ACC112 (cell line): Measurements from ENCODE around the gene TSPAN32.

ENCODE experiments used
- H2AFZ ChIP-seq: fragments of 200-600 bp; sonication (generic); one replicate; pipeline ENCODE4 v1.6.0; 2017; ENCODE audit warnings: antibody characterized with exemption, low read length; ENCODE audit not compliant: unreplicated experiment
- H3K27ac ChIP-seq: fragments of 200-600 bp; sonication (generic); 2 replicates; pipeline ENCODE4 v1.5.1; 2014; ENCODE audit warnings: low read depth, mild to moderate bottlenecking, antibody characterized with exemption, low read length, moderate library complexity
- H3K27me3 ChIP-seq: fragments of 200-600 bp; sonication (generic); 2 replicates; pipeline ENCODE4 v1.6.1; 2014; ENCODE audit warnings: mild to moderate bottlenecking, antibody characterized with exemption, low read length, moderate library complexity, mixed read lengths; ENCODE audit not compliant: insufficient read depth
- H3K36me3 ChIP-seq: fragments of 200-600 bp; sonication (generic); 2 replicates; pipeline ENCODE4 v1.6.1; 2016; ENCODE audit warnings: mild to moderate bottlenecking, antibody characterized with exemption, low read length, moderate library complexity, mixed read lengths; ENCODE audit not compliant: insufficient read depth
- H3K4me1 ChIP-seq: fragments of 200-600 bp; sonication (generic); one replicate; pipeline ENCODE4 v1.6.1; 2016; ENCODE audit warnings: low read length, mixed read lengths; ENCODE audit not compliant: insufficient read depth, unreplicated experiment, control insufficient read depth
- H3K4me3 ChIP-seq: fragments of 200-600 bp; sonication (generic); 2 replicates; pipeline ENCODE4 v1.5.1; 2014; ENCODE audit warnings: mild to moderate bottlenecking, low read depth, low read length
- H3K79me2 ChIP-seq: fragments of 200-600 bp; sonication (generic); one replicate; pipeline ENCODE4 v1.6.0; 2016; ENCODE audit warnings: low read length; ENCODE audit not compliant: control insufficient read depth, unreplicated experiment, insufficient read depth

The TSPAN32 gene

DNA sequence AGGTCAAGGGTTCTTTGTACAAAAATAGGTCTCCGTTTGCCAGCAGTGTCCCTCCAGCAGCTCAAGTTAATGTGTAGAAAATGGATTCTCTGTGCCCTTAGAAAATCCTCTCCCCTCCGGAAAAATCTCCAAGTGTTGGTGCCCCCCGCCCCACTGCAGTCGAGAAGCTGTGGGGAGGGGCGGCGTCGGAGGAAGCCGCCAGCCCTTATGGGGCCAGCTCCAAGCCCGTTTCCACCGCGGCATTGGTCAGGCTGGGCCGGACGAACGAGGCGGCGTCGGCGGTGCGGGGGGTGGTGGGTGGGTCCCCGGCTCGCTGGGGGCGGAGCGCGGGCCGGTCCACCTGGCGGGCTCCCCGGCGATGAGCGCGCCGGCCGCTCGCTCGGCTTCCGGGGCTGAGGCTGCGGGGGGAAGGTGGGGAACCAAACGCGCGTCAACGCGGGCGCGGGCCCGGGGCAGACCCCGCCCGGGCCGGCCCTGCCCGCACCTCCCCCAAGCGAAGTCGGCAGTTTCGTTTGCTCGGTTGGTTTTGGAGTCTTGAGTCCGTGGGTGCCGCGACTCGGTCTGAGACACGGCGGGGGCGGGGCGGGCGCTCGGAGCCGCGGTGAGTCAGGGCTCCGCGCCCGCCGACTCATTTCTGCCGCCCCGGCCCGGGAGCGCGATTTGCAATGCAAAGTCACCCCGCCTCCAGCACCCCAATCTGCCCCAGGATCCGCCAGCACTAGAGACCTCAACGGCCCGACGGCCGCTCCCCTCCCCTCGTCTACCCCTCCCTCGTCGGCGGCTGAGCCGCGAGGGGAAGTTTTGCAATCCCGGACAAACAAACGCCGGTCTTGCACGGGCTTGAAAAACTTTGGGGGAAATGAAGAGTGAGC is 32.8 kb upstream of the TSPAN32 start:
- Histone ChIP-seq H3K79me2 (no peaks in the 10 kb centered on the region), H2AFZ (peak overlapping the region; percentile 50), H3K27ac (no peak overlapping the region), H3K27me3 (peaks cover 73% of the 10 kb centered on the region), H3K4me1 (no peaks in the 10 kb centered on the region), H3K4me3 (peak overlapping the region; percentile 69), H3K36me3 (no peaks in the 10 kb centered on the region)

DNA sequence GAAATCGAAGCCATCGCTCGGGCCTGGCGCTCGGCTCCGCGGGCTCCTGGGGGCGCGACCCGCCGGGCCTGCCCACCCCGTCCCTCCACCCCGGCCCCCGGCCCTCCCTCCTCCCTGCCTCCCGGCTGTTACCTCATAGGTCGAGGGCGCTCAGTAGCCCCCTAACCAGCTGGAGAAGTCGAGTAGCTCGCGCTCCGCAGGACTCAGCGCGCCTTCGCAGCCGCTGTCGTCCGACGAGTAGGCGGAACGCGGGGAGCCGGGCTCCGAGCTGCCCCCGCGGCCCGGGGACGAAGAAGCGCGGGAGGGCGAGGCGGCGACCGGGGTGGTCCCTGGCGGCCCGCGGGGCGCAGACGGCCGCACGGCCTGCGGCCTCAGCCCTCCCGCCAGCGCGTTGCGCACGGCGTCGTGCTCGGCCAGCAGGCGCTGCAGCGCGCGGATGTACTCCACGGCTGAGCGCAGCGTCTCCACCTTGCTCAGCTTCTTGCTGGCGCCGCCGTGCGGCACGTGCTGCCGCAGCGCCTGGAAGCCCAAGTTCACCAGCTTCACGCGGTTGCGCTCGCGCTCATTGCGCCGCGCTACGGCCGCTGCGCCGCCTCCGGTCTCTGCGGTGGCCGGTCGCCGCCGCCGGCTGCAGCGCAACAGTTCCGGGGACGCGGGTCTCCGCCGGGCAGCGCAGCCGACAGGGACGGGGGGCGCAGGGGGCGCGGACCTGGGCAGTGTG is 32.1 kb upstream of the TSPAN32 start:
- no peaks in the 10 kb centered on the region for H3K4me1 ChIP-seq
- peak overlapping the region; percentile 69 for H3K4me3 ChIP-seq
- H2AFZ ChIP-seq: no peak overlapping the region
- no peaks in the 10 kb centered on the region for H3K36me3 ChIP-seq
- peaks cover 81% of the 10 kb centered on the region for H3K27me3 ChIP-seq
- no peaks in the 10 kb centered on the region for H3K79me2 ChIP-seq
- H3K27ac ChIP-seq: no peak overlapping the region

DNA sequence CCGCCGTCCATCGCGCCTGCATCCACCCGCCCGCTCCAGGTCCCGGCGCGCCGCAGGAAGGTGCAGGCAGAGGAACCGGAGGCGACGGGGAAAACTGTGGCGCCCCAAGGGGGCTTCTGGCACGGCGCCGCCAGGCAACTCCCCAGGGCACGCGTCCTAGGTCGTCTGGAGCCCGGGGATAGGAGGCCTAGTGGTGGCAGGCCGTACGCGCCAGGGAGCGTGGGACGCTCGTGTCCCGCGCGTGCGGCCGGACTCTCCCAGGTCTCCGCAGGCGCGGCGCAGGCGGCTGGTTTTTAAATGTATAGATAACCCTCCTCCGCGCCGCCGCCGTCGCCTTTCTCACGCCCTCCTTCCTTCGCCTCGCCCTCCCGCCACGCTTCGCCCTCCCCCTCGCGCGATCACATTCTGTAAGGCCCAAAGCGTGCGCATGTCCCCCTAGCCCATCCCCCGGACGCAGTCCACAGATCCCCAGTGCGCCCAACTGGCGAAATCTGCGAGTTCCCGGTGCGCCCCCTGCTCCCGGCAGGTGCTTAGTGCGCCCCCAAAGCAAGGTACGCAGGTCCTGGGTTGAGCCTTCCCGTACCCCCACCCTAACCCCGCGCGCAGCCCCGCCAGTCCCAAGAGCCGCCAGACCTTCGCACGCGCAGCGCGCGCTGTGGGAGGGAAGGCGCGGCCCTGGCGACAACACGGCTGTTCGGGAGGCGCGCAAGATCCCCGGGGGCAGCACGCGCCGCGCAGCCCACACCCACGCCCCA is 31.3 kb upstream of the TSPAN32 start, which contains the start of gene ASCL2:
ASCL2 (minus strand) TSS at position 267 of the 755 bp plus-strand sequence; CDS start at position 11, 256 bp downstream.
- H2AFZ ChIP-seq: peak within 1 kb of the TSS; percentile 50
- H3K36me3 ChIP-seq: no peaks in the 10 kb centered on the region
- H3K4me3 ChIP-seq: peak within 1 kb of the TSS; percentile 69
- no peaks in the 10 kb centered on the region for H3K79me2 ChIP-seq
- H3K27me3 ChIP-seq: peaks cover 88% of the 10 kb centered on the region
- H3K4me1 ChIP-seq: no peaks in the 10 kb centered on the region
- no peak within 1 kb of the TSS for H3K27ac ChIP-seq

DNA sequence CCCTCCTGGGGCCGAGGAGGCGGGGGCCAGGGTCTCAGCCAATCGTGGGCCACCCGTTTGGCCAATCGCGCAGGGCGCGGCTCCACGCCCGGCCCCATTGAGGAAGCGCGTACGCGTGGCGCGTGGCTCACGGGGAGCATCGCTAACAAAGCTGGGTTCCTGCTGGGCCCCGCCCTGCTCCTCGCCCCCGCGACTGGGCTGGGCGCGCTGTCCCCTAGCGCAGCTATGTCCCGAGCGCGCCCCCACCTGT is 30.8 kb upstream of the TSPAN32 start:
- Histone ChIP-seq H2AFZ (no peak overlapping the region), H3K27ac (no peak overlapping the region), H3K36me3 (no peaks in the 10 kb centered on the region), H3K4me3 (no peak overlapping the region), H3K27me3 (peaks cover 87% of the 10 kb centered on the region), H3K79me2 (no peaks in the 10 kb centered on the region), H3K4me1 (no peaks in the 10 kb centered on the region)

DNA sequence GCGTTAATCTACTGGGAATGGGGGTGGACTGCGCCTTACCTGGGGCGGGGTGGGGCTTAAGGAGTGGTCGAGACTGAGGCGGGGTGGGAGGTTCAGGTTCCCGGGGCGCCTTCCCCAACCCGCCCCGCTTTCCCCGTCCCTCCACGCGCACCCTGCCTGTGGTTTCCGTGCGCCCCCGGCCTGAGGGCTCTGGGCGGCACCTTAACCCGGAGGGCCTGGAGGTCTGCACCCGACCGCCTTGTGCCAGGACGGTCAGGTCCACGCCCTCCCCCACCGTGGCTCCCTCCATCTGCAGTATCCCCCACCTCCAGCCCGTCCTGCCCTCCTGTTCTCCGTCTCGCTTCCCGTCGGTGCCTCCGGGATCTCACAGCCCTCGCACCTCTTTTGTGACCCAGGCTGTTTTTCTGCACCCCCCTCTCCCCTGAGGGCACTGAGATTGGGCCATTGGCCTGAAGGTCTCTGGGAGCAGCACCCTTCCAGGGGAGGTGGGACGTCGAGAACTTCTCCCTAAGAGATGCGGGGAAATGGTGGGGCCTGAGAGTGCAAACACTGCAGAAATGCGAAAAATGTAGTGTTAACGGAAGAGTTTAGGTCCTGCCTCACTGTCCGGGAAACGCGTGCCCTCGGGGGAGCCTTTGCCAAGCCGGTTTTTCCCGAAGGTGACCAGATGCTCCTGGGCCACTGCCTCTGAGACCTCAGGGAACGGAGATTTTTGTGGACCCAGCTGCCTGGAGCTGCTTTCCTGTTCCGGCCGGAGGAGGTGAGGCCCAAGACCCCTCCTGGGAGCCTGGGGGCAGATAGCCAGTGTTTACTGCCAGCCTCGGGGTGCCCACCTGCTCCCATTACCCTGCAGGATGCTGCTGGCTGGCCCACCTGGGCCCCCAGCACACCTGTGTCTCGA is 30.2 kb upstream of the TSPAN32 start:
- no peak overlapping the region for H3K4me3 ChIP-seq
- no peaks in the 10 kb centered on the region for H3K4me1 ChIP-seq
- H3K27me3 ChIP-seq: peaks cover 90% of the 10 kb centered on the region
- H3K36me3 ChIP-seq: no peaks in the 10 kb centered on the region
- H3K79me2 ChIP-seq: no peaks in the 10 kb centered on the region
- H3K27ac ChIP-seq: no peak overlapping the region
- no peak overlapping the region for H2AFZ ChIP-seq

DNA sequence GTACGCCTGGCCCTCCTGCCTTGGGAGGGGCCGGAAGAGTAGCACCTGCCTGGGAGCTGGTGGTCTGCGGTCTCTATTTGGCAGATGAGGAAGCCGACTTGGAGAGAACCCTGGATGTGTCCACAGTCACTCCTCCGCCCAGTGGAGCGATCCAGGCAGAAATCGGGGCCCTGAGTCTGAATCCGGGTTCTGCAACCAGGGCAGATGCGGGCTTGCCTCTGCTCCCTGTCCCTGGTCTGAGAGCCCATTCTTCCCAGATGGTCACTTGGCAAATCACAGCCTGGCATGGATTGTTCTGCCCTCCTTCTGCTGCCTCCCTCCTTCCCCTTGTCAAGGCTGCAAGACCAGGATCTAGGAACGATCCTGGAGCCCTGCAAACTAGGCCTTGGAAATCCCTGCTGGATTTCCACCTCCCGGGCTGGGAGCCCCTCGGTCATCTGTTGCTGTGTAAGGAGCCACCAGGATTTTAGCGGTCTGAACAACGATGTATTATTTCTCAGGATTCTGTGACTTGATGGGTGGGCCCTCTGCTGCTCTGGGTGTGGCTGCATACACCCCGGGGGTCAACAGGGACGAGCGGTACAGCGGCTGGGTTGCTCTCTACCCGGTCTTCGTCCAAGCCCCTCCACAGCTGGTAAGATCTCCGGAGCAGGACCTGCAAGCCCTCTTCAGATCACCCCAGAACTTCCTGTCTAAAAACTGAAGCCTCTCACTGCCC is 29.4 kb upstream of the TSPAN32 start:
- H3K27me3 ChIP-seq: peaks cover 92% of the 10 kb centered on the region
- no peaks in the 10 kb centered on the region for H3K79me2 ChIP-seq
- H3K4me3 ChIP-seq: no peak overlapping the region
- H3K36me3 ChIP-seq: no peaks in the 10 kb centered on the region
- H2AFZ ChIP-seq: no peak overlapping the region
- no peak overlapping the region for H3K27ac ChIP-seq
- H3K4me1 ChIP-seq: no peaks in the 10 kb centered on the region

DNA sequence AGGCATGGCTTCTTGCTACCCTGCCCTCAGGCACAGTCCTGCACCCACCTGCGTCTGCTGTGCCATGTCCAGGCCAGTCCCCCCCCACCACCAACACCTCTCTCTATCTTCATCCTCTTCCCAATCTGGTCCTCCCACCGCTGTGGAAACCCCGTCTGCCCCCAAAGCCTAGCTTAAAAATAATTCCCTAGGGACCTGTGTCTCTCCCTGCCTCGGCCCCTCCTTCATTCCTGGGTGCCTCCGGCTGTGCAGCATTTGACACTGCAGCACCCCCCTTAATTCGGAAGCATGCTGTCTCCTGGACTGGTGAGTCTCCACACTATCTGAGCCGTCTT is 28.9 kb upstream of the TSPAN32 start:
- no peak overlapping the region for H3K4me3 ChIP-seq
- no peaks in the 10 kb centered on the region for H3K4me1 ChIP-seq
- no peak overlapping the region for H3K27ac ChIP-seq
- H3K79me2 ChIP-seq: no peaks in the 10 kb centered on the region
- H3K36me3 ChIP-seq: no peaks in the 10 kb centered on the region
- no peak overlapping the region for H2AFZ ChIP-seq
- peaks cover 92% of the 10 kb centered on the region for H3K27me3 ChIP-seq

DNA sequence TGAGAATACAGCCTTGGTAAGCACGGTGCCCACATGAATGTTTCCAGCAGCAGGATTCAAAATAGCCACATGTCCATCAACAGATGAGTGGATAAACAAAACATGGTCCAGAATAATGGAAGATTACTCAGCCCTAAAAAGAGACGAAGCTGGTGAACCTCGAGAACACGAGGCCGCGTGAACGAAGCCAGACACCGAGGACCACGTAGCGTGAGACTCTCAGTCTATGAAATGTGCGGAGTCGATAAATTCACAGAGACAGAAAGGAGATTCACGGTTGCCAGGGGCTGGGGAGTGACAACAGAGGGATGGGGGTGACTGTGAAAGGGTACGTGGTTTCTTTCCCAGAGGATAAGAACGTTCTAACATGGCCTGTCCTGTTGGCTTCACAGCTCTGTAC is 28.5 kb upstream of the TSPAN32 start:
- Histone ChIP-seq H3K27ac (no peak overlapping the region), H2AFZ (no peak overlapping the region), H3K4me1 (no peaks in the 10 kb centered on the region), H3K36me3 (no peaks in the 10 kb centered on the region), H3K27me3 (peaks cover 92% of the 10 kb centered on the region), H3K4me3 (no peak overlapping the region), H3K79me2 (no peaks in the 10 kb centered on the region)

DNA sequence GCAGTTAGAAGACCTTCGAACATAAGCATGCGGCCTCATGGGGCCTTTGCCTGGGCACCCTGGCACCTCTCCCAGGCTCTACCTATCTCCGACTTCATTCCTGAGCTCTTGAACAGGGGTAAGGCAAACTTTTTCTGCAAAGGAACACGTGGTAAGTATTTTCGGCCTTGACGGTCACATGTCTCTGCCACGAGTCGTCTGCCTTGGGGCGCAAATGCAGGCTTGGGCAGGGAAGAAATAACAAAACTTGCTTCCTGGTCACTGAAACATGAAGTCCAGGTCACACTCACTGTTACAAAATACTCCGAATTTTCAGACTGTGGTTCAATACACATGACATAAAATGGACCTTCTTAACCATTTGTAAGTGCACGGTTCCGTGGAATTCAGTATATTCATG is 28.0 kb upstream of the TSPAN32 start:
- Histone ChIP-seq H3K36me3 (no peaks in the 10 kb centered on the region), H2AFZ (no peak overlapping the region), H3K4me3 (no peak overlapping the region), H3K4me1 (no peaks in the 10 kb centered on the region), H3K27me3 (peaks cover 92% of the 10 kb centered on the region), H3K79me2 (no peaks in the 10 kb centered on the region), H3K27ac (no peak overlapping the region)
